ENCODE data around the gene TMEM41A. TPM values are rescaled to one million over a fixed set of nuclear protein-coding genes. Genes with fewer than 3 reads are reported as not detected.

Gene TMEM41A
- total RNA-seq (10 to 100 TPM in 8 of 10 donors, 1 to 10 TPM in 2; 8.8 to 12.7 (median 11.5) TPM), polyA plus RNA-seq (1 to 10 TPM; 8.7 to 9.4 TPM)
- long read RNA-seq, donor 1, transcript TMEM41A-203 (5 exons, 2,827 nt): major isoform, 5 of 8 reads
- long read RNA-seq, donor 1, partial matches to known transcripts: 1 of 8 reads
- long read RNA-seq, donor 1, other reads (novel, unspliced or antisense): 2 of 8 reads
- long read RNA-seq, donor 2, transcript TMEM41A-203 (5 exons, 2,827 nt): major isoform, 6 of 17 reads
- long read RNA-seq, donor 2, partial matches to known transcripts: 2 of 17 reads
- long read RNA-seq, donor 2, other reads (novel, unspliced or antisense): 8 of 17 reads
- long read RNA-seq, donor 3, transcript TMEM41A-203 (5 exons, 2,827 nt): major isoform, 19 of 33 reads
- long read RNA-seq, donor 3, partial matches to known transcripts: 1 of 33 reads
- long read RNA-seq, donor 3, other reads (novel, unspliced or antisense): 13 of 33 reads

- WGBS, 2 donors: 1% methylated on average over 79 to 82 of the region's 82 CpGs
- TF ChIP-seq CTCF (IDR thresholded peaks at IDR 0.05): peak in 1 of 9 donors; percentile 8
- Histone ChIP-seq H3K4me3 (peak within 1 kb of the TSS; percentile 62 to 99 (median 86)), H3K27ac (peak within 1 kb of the TSS; percentile 30 to 92 (median 88)), H3K9me3 (no peaks in the 10 kb centered on the region), H3K36me3 (peaks cover 0 to 31% (median 30%) of the 10 kb centered on the region in 9 donors), H3K27me3 (no peaks in the 10 kb centered on the region), H3K4me1 (peaks cover 6 to 37% (median 20%) of the 10 kb centered on the region in 9 donors)
- ATAC-seq (peak; percentile 98 to 99 (median 99)), DNase-seq (peak; percentile 95)
- intact Hi-C loops (cut with DNase I): loop anchor here in 5 of 10 donors (2.0 to 10.0 kb wide), 4 partner anchors 59 to 89 kb away; partner anchors contain the start of gene SENP2 (in 3 of the 5)
Observed at GRCh38 chr3:185498503-185499396, at the start of gene TMEM41A. Gene TMEM41A (minus strand): TSS chr3:185499035. CDS start chr3:185498961, 74 bp downstream.

- ATAC-seq (no peak), DNase-seq (no peak)
- Histone ChIP-seq H3K27me3 (peaks cover 0 to 3% (median 0%) of the 10 kb centered on the region in 7 donors), H3K27ac (no peak overlapping the region), H3K4me3 (no peak overlapping the region), H3K36me3 (no peaks in the 10 kb centered on the region), H3K4me1 (peaks cover 0 to 13% (median 0%) of the 10 kb centered on the region in 9 donors), H3K9me3 (no peaks in the 10 kb centered on the region)
- TF ChIP-seq CTCF (IDR thresholded peaks at IDR 0.05): no peak
- intact Hi-C loops (cut with DNase I): no loop called here
- WGBS, 2 donors: 85 to 86% methylated on average over 7 of the region's 7 CpGs
Observed at GRCh38 chr3:185540695-185541094, 41.9 kb upstream of the TMEM41A start.

- TF ChIP-seq CTCF (IDR thresholded peaks at IDR 0.05): no peak
- Histone ChIP-seq H3K9me3 (no peaks in the 10 kb centered on the region), H3K36me3 (no peaks in the 10 kb centered on the region), H3K4me3 (no peak overlapping the region), H3K27me3 (peaks cover 0 to 3% (median 0%) of the 10 kb centered on the region in 7 donors), H3K4me1 (peaks cover 0 to 13% (median 0%) of the 10 kb centered on the region in 9 donors), H3K27ac (no peak overlapping the region)
- ATAC-seq (no peak), DNase-seq (no peak)
- WGBS, 2 donors: 60 to 67% methylated on average over 2 of the region's 2 CpGs
- intact Hi-C loops (cut with DNase I): no loop called here
Observed at GRCh38 chr3:185539934-185540333, 41.1 kb upstream of the TMEM41A start.
